IMR-90 (cell line): Measurements from ENCODE around the gene CEP41. TPM values are rescaled to one million over a fixed set of nuclear protein-coding genes. Genes with fewer than 3 reads are reported as not detected.

Experiments
- ATAC-seq: fragments of 200-7000 bp; cut with Tn5 transposase; 2 replicates; pipeline ENCODE4 v1.9.1; 2020; ENCODE audit warnings: low read depth, mild to moderate bottlenecking, moderate library complexity
- BruUV-seq: library from RNA; stranded (reverse); fragments of 400-500 nt; replicated peaks from 2 replicates; lab custom pipeline; 2021; lab: Mats Ljungman, UMichigan
- CTCF ChIA-PET: fragments of 300-600 bp; formaldehyde crosslinking; extraction: SDS; loops from one replicate; lab custom pipeline; 2021; ENCODE audit warnings: antibody characterized with exemption; lab: Yijun Ruan, JAX
- POLR2A ChIA-PET: fragments of 300-600 bp; sonication (Branson Sonifier 250); formaldehyde crosslinking; loops from one replicate; lab custom pipeline; 2022; ENCODE audit warnings: antibody characterized with exemption; ENCODE audit not compliant: unreplicated experiment; lab: Charles Lee
- DNase-seq: peaks from one replicate; pipeline ENCODE4 v3.0.0; 2013
- H2AFZ ChIP-seq: replicated peaks from 2 replicates; pipeline ENCODE3; 2013; ENCODE audit warnings: low read length, mild to moderate bottlenecking; ENCODE audit not compliant: poor library complexity
- H2AK5ac ChIP-seq: 2 replicates; pipeline ENCODE4 v1.6.1; 2013; ENCODE audit warnings: low read depth, low read length, inconsistent platforms
- H2AK9ac ChIP-seq: replicated peaks from 2 replicates; pipeline ENCODE3; 2013; ENCODE audit warnings: mild to moderate bottlenecking, low read depth, low read length, moderate library complexity; ENCODE audit not compliant: poor library complexity
- H2BK120ac ChIP-seq: 2 replicates; pipeline ENCODE4 v1.6.1; 2013; ENCODE audit warnings: low read depth, low read length, inconsistent platforms
- H2BK15ac ChIP-seq: 3 replicates; pipeline ENCODE4 v1.6.1; 2013; ENCODE audit warnings: low read depth, low read length, inconsistent platforms
- H2BK20ac ChIP-seq: 2 replicates; pipeline ENCODE4 v1.6.1; 2013; ENCODE audit warnings: low read depth, mild to moderate bottlenecking, inconsistent platforms, low read length, moderate library complexity
- H2BK5ac ChIP-seq: 2 replicates; pipeline ENCODE4 v1.6.1; 2013; ENCODE audit warnings: mild to moderate bottlenecking, low read depth, low read length, inconsistent platforms; ENCODE audit not compliant: poor library complexity, severe bottlenecking
- H3K14ac ChIP-seq: replicated peaks from 2 replicates; pipeline ENCODE4 v1.6.1; 2013; ENCODE audit warnings: low read depth, low read length, inconsistent platforms
- H3K18ac ChIP-seq: 2 replicates; pipeline ENCODE4 v1.6.1; 2013; ENCODE audit warnings: low read depth, low read length, control low read depth
- H3K23ac ChIP-seq: 2 replicates; pipeline ENCODE4 v1.6.1; 2013; ENCODE audit warnings: low read depth, low read length, inconsistent platforms
- H3K27ac ChIP-seq: 2 replicates; pipeline ENCODE4 v1.5.1; 2013; ENCODE audit warnings: mild to moderate bottlenecking, control low read depth, low read length; ENCODE audit not compliant: insufficient read depth
- H3K27me3 ChIP-seq: 2 replicates; pipeline ENCODE4 v1.6.1; 2013; ENCODE audit warnings: low read length; ENCODE audit not compliant: control insufficient read depth, insufficient read depth
- H3K36me3 ChIP-seq: 2 replicates; pipeline ENCODE4 v1.6.1; 2013; ENCODE audit warnings: low read length, mixed read lengths; ENCODE audit not compliant: control insufficient read depth, insufficient read depth
- H3K4ac ChIP-seq: 2 replicates; pipeline ENCODE4 v1.6.1; 2013; ENCODE audit warnings: low read depth, low read length, inconsistent platforms
- H3K4me1 ChIP-seq: 2 replicates; pipeline ENCODE4 v1.6.1; 2013; ENCODE audit warnings: low read length, mixed read lengths; ENCODE audit not compliant: control insufficient read depth, insufficient read depth
- H3K4me2 ChIP-seq: 2 replicates; pipeline ENCODE4 v1.6.1; 2013; ENCODE audit warnings: low read depth, mild to moderate bottlenecking, control low read depth, low read length, moderate library complexity
- H3K4me3 ChIP-seq: 2 replicates; pipeline ENCODE4 v1.5.1; 2013; ENCODE audit warnings: low read depth, mild to moderate bottlenecking, control low read depth, low read length, moderate library complexity; ENCODE audit not compliant: insufficient read depth
- H3K56ac ChIP-seq: 2 replicates; pipeline ENCODE4 v1.6.1; 2013; ENCODE audit warnings: low read length, inconsistent platforms; ENCODE audit not compliant: insufficient read depth; ENCODE audit errors: extremely low read depth
- H3K79me1 ChIP-seq, 2 experiments: 2 replicates each; pipeline ENCODE4 v1.6.1; 2013; ENCODE audit warnings: low read length in 2 of 2, inconsistent platforms in 1 of 2, low read depth in 1 of 2
- H3K9ac ChIP-seq: 2 replicates; pipeline ENCODE4 v1.6.1; 2013; ENCODE audit warnings: low read depth, low read length, control low read depth
- H3K9me1 ChIP-seq: 2 replicates; pipeline ENCODE4 v1.6.1; 2013; ENCODE audit warnings: low read length, inconsistent platforms; ENCODE audit not compliant: insufficient read depth
- H3K9me3 ChIP-seq: 2 replicates; pipeline ENCODE4 v1.6.1; 2013; ENCODE audit warnings: low read length; ENCODE audit not compliant: control insufficient read depth, insufficient read depth
- H4K20me1 ChIP-seq: 2 replicates; pipeline ENCODE4 v1.6.1; 2013; ENCODE audit warnings: low read length, inconsistent platforms; ENCODE audit not compliant: insufficient read depth
- H4K5ac ChIP-seq: 2 replicates; pipeline ENCODE4 v1.6.1; 2013; ENCODE audit warnings: mild to moderate bottlenecking, low read depth, low read length, control low read depth
- H4K8ac ChIP-seq, 2 experiments: 2 replicates each; pipeline ENCODE4 v1.6.1; 2013; ENCODE audit warnings: low read depth in 2 of 2, low read length in 2 of 2, control low read depth in 1 of 2, inconsistent platforms in 1 of 2
- H4K91ac ChIP-seq: 2 replicates; pipeline ENCODE4 v1.6.1; 2013; ENCODE audit warnings: low read depth, low read length, inconsistent platforms; ENCODE audit not compliant: insufficient read depth
- BHLHE40 ChIP-seq: fragments of 150-350 bp; IDR thresholded peaks from 2 replicates; pipeline ENCODE4 v1.6.1; 2016; ENCODE audit warnings: mild to moderate bottlenecking, low read depth, low read length
- CEBPB ChIP-seq: IDR thresholded peaks from 2 replicates; pipeline ENCODE4 v1.6.1; 2012; ENCODE audit warnings: low read depth, low read length, improper control_type of control experiment
- CHD1 ChIP-seq: IDR thresholded peaks from 2 replicates; pipeline ENCODE4 v1.6.1; 2012; ENCODE audit warnings: low read depth, low read length, improper control_type of control experiment
- FOS ChIP-seq: fragments of 150-350 bp; IDR thresholded peaks from 2 replicates; pipeline ENCODE4 v1.6.1; 2016; ENCODE audit warnings: low read depth, low read length
- MAFK ChIP-seq: IDR thresholded peaks from 2 replicates; pipeline ENCODE4 v1.6.1; 2012; ENCODE audit warnings: low read depth, low read length, improper control_type of control experiment
- MAZ ChIP-seq: IDR thresholded peaks from 2 replicates; pipeline ENCODE4 v1.6.1; 2012; ENCODE audit warnings: low read depth, mild to moderate bottlenecking, low read length, improper control_type of control experiment, moderate library complexity, borderline replicate concordance
- MXI1 ChIP-seq: IDR thresholded peaks from 2 replicates; pipeline ENCODE4 v1.6.1; 2012; ENCODE audit warnings: low read depth, mild to moderate bottlenecking, low read length, moderate library complexity, borderline replicate concordance
- NFE2L2 ChIP-seq: fragments of 150-350 bp; IDR thresholded peaks from 2 replicates; pipeline ENCODE4 v1.6.1; 2016; ENCODE audit warnings: low read depth, mild to moderate bottlenecking, low read length
- POLR2A ChIP-seq: IDR thresholded peaks from 2 replicates; pipeline ENCODE4 v1.6.1; 2012; ENCODE audit warnings: mild to moderate bottlenecking, low read depth, low read length
- RAD21 ChIP-seq: IDR thresholded peaks from 2 replicates; pipeline ENCODE4 v1.6.1; 2012; ENCODE audit warnings: low read length, improper control_type of control experiment
- RCOR1 ChIP-seq: IDR thresholded peaks from 2 replicates; pipeline ENCODE4 v1.6.1; 2012; ENCODE audit warnings: mild to moderate bottlenecking, low read length, improper control_type of control experiment; ENCODE audit not compliant: insufficient replicate concordance
- RFX5 ChIP-seq: IDR thresholded peaks from 2 replicates; pipeline ENCODE4 v1.8.0; 2012; ENCODE audit warnings: low read depth, mild to moderate bottlenecking, low read length, moderate library complexity
- SMC3 ChIP-seq: fragments of 150-350 bp; IDR thresholded peaks from 2 replicates; pipeline ENCODE4 v1.6.1; 2016; ENCODE audit warnings: low read depth, mild to moderate bottlenecking, antibody characterized with exemption, low read length, moderate library complexity
- WGBS, 2 experiments: methylation state at CpG; one replicate each; pipeline versions ENCODE4 v1.1.5 to v1.1.7; 2013; ENCODE audit warnings: missing lambda C conversion rate in 2 of 2; ENCODE audit not compliant: insufficient read length in 1 of 2; ENCODE audit errors: extremely low coverage in 2 of 2; 5-methylcytosine and 5-hydroxymethylcytosine counted together
- dilution Hi-C: fragments of 300-500 bp; cut with HindIII; formaldehyde crosslinking; loops from one replicate; pipeline ENCODE4 v1.14.3; 2018; ENCODE audit warnings: low sequenced_read_pairs; ENCODE audit not compliant: unreplicated experiment
- in situ Hi-C: fragments of 300-500 bp; cut with MboI; formaldehyde crosslinking; loops from 3 replicates; pipeline ENCODE4 v1.14.3; 2019; ENCODE audit warnings: low sequenced_read_pairs, inconsistent platforms, mixed read lengths
- intact Hi-C: fragments of 100-400 bp; cut with micrococcal nuclease; formaldehyde crosslinking; loops from 2 replicates; pipeline ENCODE4 v1.10.0; 2022
- polyA plus RNA-seq, 3 experiments: library from polyadenylated mRNA; depleted of rRNA; stranded (reverse); fragments of >200 nt; gene quantifications; 2 replicates each; pipeline ENCODE4 v1.2.3, GENCODE V29; 2012; ENCODE audit warnings: low replicate concordance in 1 of 3
- total RNA-seq: library from RNA; depleted of rRNA; stranded (reverse); fragments of >200 nt; gene quantifications from 2 replicates; pipeline ENCODE4 v1.2.3, GENCODE V29; 2012
- TF ChIP-seq, protein P1 (sequence below): fragments of 150-350 bp; IDR thresholded peaks from 2 replicates; pipeline ENCODE4 v1.6.1; 2016; ENCODE audit warnings: low read depth, mild to moderate bottlenecking, low read length, moderate library complexity, borderline replicate concordance
- TF ChIP-seq, protein P2 (sequence below): conservative IDR thresholded peaks from 2 replicates; pipeline ENCODE4 v1.5.1; 2012; ENCODE audit warnings: mild to moderate bottlenecking, low read depth, low read length, improper control_type of control experiment
- TF ChIP-seq, protein P3 (sequence below): fragments of 150-350 bp; IDR thresholded peaks from 2 replicates; pipeline ENCODE4 v1.6.1; 2017; ENCODE audit warnings: mild to moderate bottlenecking, antibody characterized with exemption, low read length, low read depth

Gene CEP41
- total and polyA plus RNA-seq, 2 of the 4 experiments (the other 2 are of a cell fraction) = 12.2 to 21.9 TPM

DNA sequence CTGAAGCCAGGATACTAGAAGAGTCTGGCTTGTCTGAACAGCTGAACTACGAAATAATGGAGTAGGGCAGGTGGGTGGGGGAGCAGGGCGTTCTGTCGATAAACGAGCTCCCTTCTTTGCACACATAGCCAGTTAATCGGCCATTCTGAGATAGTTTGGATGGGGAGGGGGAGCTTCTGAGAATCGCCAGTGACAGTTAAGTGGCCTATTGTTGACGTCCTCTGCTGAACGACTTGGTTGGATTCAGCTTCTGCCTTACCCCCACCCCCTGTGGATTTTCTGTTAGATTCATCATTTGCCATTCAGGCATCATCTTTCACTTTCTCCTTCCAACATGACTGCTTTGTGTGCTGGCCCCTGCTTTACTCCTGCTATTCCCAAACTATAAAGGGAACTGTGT is 95.7 kb downstream of the CEP41 start:
- Histone ChIP-seq H3K36me3 (no peaks in the 10 kb centered on the region), H3K9me1 (no peaks in the 10 kb centered on the region), H4K20me1 (no peaks in the 10 kb centered on the region), H2BK5ac (no peak overlapping the region), H4K91ac (no peak overlapping the region), H3K14ac (no peak overlapping the region), H2AK9ac (no peak overlapping the region), H2BK15ac (0 out of 3 replicates have a peak overlapping the region, but pooled peaks have one; percentile 11), H3K4me2 (0 out of 2 replicates have a peak overlapping the region, but pooled peaks have one; percentile 25), H2BK120ac (no peak overlapping the region), H3K79me1 (no peaks in the 10 kb centered on the region), H3K4ac (no peak overlapping the region), H3K9me3 (no peaks in the 10 kb centered on the region), H3K27me3 (no peaks in the 10 kb centered on the region), H4K8ac (0 out of 4 replicates have a peak overlapping the region, but pooled peaks of 1 of the 2 experiments have one; percentile 38), H2AK5ac (no peak overlapping the region), H3K23ac (no peak overlapping the region), H3K4me3 (no peak overlapping the region), H3K56ac (no peak overlapping the region), H3K18ac (no peak overlapping the region), H2AFZ (peak overlapping the region; percentile 66), H2BK20ac (0 out of 2 replicates have a peak overlapping the region, but pooled peaks have one; percentile 38), H3K27ac (no peak overlapping the region), H4K5ac (no peak overlapping the region), H3K4me1 (no peaks in the 10 kb centered on the region; the same call in 1 of the 2 replicates), H3K9ac (no peak overlapping the region)
- CTCF ChIA-PET = interaction anchor here (0.6 kb wide), 1 partner anchor 8 kb away, joined by 3 read pairs; no protein-coding TSS in a partner anchor
- no peak for ATAC-seq
- intact Hi-C loops (no loop called here), dilution Hi-C loops (no loop called here), in situ Hi-C loops (no loop called here)
- WGBS, 2 experiments = no CpG with 5 or more reads among the region's 8 CpGs
- TF ChIP-seq CHD1 (no peak), MAFK (no peak), FOS (no peak), RCOR1 (no peak), RAD21 (no peak), BHLHE40 (no peak), RFX5 (no peak), NFE2L2 (no peak), MXI1 (no peak), POLR2A (no peak), MAZ (no peak), CEBPB (no peak), SMC3 (no peak)
- TF ChIP-seq, protein P1, sequence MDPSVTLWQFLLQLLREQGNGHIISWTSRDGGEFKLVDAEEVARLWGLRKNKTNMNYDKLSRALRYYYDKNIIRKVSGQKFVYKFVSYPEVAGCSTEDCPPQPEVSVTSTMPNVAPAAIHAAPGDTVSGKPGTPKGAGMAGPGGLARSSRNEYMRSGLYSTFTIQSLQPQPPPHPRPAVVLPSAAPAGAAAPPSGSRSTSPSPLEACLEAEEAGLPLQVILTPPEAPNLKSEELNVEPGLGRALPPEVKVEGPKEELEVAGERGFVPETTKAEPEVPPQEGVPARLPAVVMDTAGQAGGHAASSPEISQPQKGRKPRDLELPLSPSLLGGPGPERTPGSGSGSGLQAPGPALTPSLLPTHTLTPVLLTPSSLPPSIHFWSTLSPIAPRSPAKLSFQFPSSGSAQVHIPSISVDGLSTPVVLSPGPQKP = no peak
- TF ChIP-seq, protein P2, sequence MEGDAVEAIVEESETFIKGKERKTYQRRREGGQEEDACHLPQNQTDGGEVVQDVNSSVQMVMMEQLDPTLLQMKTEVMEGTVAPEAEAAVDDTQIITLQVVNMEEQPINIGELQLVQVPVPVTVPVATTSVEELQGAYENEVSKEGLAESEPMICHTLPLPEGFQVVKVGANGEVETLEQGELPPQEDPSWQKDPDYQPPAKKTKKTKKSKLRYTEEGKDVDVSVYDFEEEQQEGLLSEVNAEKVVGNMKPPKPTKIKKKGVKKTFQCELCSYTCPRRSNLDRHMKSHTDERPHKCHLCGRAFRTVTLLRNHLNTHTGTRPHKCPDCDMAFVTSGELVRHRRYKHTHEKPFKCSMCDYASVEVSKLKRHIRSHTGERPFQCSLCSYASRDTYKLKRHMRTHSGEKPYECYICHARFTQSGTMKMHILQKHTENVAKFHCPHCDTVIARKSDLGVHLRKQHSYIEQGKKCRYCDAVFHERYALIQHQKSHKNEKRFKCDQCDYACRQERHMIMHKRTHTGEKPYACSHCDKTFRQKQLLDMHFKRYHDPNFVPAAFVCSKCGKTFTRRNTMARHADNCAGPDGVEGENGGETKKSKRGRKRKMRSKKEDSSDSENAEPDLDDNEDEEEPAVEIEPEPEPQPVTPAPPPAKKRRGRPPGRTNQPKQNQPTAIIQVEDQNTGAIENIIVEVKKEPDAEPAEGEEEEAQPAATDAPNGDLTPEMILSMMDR = no peak
- TF ChIP-seq, protein P3, sequence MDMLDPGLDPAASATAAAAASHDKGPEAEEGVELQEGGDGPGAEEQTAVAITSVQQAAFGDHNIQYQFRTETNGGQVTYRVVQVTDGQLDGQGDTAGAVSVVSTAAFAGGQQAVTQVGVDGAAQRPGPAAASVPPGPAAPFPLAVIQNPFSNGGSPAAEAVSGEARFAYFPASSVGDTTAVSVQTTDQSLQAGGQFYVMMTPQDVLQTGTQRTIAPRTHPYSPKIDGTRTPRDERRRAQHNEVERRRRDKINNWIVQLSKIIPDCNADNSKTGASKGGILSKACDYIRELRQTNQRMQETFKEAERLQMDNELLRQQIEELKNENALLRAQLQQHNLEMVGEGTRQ = no peak
- POLR2A ChIA-PET = no interaction called here
- DNase-seq = no peak
- BruUV-seq = no TSS peak
